Astrocyte of the spinal cord (primary cell): ENCODE data around the gene NBEAL2.

Experiments
- DNase-seq: peaks from one replicate; pipeline ENCODE4 v3.0.0; 2011; ENCODE audit warnings: low read depth, low spot score
- H3K4me3 ChIP-seq: 2 replicates; pipeline ENCODE4 v1.5.1; 2011; ENCODE audit warnings: low read depth, mild to moderate bottlenecking, low read length, moderate library complexity
- CTCF ChIP-seq: IDR thresholded peaks from 2 replicates; pipeline ENCODE4 v1.5.1; 2012; ENCODE audit warnings: low read depth, mild to moderate bottlenecking, low read length, inconsistent platforms
- in situ Hi-C: cut with HindIII; loops from 2 replicates; pipeline ENCODE4 v1.10.0; 2017; ENCODE audit warnings: low sequenced_read_pairs

NBEAL2 gene

GRCh38 chr3:47011371-47011770, 31.9 kb downstream of the NBEAL2 start:
- H3K4me3 ChIP-seq, result no peak overlapping the region
- DNase-seq, result no peak
- in situ Hi-C loops, result no loop called here
- TF ChIP-seq CTCF, result no peak

DNA sequence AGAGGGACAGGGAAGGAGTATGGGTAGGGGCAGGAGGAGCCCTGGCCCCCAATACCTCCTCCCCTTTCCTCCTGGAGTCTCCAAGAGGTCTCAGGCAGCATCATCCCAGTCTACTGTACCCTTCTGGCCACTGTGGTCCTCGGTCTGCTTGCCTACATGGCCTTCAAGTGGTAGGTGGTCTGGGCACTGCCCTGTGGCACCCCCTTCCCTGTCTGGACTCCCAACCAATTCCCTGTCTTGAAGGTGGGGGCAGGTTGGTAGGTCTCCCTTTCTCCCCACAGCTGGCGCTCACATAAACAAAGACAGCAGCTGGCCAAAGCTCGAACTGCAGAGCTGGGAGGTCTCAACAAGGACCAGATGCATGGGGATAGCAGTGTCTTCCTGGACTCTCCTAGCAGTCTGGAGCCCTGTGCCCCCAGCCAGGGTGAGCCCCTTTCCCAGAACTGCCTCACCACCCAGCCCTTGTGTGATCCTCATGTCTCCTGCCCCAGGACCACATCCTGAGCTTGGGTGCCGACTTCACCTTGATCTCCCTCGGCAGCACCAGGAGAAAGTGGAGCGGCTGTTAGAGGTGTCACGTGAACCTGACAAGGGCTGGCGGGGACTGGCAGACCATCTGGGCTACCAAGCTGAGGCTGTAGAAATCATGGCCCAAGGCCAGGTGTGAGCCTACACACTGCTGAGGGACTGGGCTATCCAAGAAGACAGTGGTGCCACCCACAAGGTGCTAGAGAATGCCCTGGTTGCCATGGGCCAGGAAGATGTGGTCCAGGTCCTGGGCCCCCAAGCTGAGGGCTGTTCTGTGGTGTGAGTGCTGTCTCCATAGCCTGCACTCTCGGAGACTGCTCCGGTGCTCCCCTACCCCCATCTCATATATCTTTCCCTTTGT, 33.1 kb downstream of the NBEAL2 start:
- in situ Hi-C loops, result no loop called here
- TF ChIP-seq CTCF, result no peak
- DNase-seq, result no peak
- no peak overlapping the region for H3K4me3 ChIP-seq

DNA sequence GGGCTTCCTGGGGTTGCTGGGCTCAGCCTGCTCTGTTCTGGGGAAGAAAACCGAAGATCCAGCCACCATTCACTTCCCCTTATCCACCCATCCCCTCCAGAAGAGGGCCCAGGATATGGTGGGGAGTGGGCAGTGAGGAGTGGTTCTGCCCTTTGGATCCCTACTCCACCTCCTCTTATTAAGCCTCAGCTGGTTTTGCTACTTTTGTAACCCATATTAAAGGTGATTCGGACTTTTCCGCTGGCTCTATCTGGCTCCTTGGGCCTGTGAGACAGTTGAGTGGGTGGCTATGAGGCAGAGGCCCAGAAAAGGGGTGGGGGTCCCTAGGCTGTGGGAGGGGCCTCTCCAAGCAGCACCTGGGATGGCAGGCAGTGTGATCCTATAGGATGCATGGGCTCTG, 33.8 kb downstream of the NBEAL2 start:
- no peak for TF ChIP-seq CTCF
- in situ Hi-C loops, result no loop called here
- no peak overlapping the region for H3K4me3 ChIP-seq
- DNase-seq, result no peak

GRCh38 chr3:47014036-47014435, 34.6 kb downstream of the NBEAL2 start:
- no peak for TF ChIP-seq CTCF
- H3K4me3 ChIP-seq, result no peak overlapping the region
- in situ Hi-C loops, result no loop called here
- DNase-seq, result no peak

- H3K4me3 ChIP-seq, result no peak overlapping the region
- TF ChIP-seq CTCF, result no peak
- in situ Hi-C loops, result no loop called here
- DNase-seq, result no peak
Measured at GRCh38 chr3:47015151-47015550, 35.7 kb downstream of the NBEAL2 start.

DNA sequence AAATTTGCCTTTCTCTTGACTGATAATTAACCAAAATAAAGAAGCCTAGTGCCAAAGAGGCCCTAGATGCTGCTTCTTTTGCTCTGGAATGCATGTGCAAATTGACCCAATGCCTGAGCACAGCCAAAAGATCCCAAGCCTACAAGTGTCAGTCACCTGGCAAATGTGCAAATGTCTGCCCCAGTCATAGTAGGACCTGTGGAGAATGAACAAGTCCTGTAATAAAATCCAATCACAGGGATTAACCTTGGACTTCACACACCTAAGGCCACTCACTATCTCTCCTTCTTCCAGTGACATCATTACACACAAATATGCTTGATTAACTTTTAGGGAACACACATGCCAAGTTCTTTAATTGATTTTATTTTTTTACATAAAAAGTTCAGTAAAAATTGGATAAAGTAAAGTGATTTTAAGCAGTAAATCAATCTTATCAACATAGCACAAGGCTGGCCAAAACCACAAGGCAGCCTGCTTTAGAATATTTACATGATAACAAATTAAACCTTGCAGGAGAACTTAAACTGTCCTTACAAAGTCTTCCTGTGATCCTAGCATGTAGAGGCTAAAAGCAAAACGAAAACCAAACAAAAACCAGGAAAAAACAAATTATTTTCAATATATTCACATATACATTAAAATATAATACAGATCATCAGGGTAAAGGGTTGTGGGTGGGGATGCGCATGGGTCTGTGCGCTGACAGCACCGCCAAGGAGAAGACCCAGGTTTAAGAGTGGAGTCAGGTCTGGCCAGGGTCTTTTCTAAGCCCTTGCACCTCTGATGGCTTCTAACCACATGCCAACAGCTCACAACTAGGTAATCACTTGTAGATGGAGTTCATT, 36.8 kb downstream of the NBEAL2 start:
- TF ChIP-seq CTCF, result no peak
- no peak for DNase-seq
- H3K4me3 ChIP-seq, result no peak overlapping the region
- in situ Hi-C loops, result no loop called here
